Immature natural killer cell (primary cell): ENCODE measurements around the gene C4B. TPM values are rescaled to one million over a fixed set of nuclear protein-coding genes. Genes with fewer than 3 reads are reported as not detected.

Experiments used
- DNase-seq, 3 donors: peaks; one replicate each; pipeline ENCODE4 v3.0.0; 2022; ENCODE audit warnings: mixed read lengths in 1 of 3
- H3K27ac Mint-ChIP-seq, 6 donors: one replicate each; pipeline ENCODE4 v1.8.0; 2020; ENCODE audit warnings: mixed read lengths in 6 of 6, mild to moderate bottlenecking in 5 of 6, inconsistent platforms in 4 of 6, moderate library complexity in 3 of 6
- H3K27me3 Mint-ChIP-seq, 3 donors: one replicate each; pipeline ENCODE4 v1.8.0; 2020 to 2021; ENCODE audit warnings: low read depth in 3 of 3, mild to moderate bottlenecking in 3 of 3, mixed read lengths in 3 of 3, moderate library complexity in 3 of 3, inconsistent platforms in 1 of 3
- H3K36me3 Mint-ChIP-seq, 3 donors: one replicate each; pipeline ENCODE4 v1.8.0; 2020; ENCODE audit warnings: mixed read lengths in 3 of 3, inconsistent platforms in 2 of 3, mild to moderate bottlenecking in 2 of 3
- H3K4me1 Mint-ChIP-seq, 2 donors: one replicate each; pipeline ENCODE4 v1.8.0; 2020; ENCODE audit warnings: inconsistent platforms in 2 of 2, mild to moderate bottlenecking in 2 of 2, mixed read lengths in 2 of 2, moderate library complexity in 1 of 2
- H3K4me3 Mint-ChIP-seq, 5 donors: one replicate each; pipeline ENCODE4 v1.8.0; 2020; ENCODE audit warnings: mild to moderate bottlenecking in 5 of 5, mixed read lengths in 5 of 5, inconsistent platforms in 3 of 5, moderate library complexity in 3 of 5
- H3K9me3 Mint-ChIP-seq, 6 donors: one replicate each; pipeline ENCODE4 v1.8.0; 2020; ENCODE audit warnings: mild to moderate bottlenecking in 6 of 6, mixed read lengths in 6 of 6, inconsistent platforms in 4 of 6, moderate library complexity in 3 of 6
- polyA plus RNA-seq, 3 donors: library from polyadenylated mRNA; unstranded; fragments of 300-500 nt; fragmentation: Illumina TruSeq; gene quantifications; one replicate each; pipeline ENCODE4 v1.2.3, GENCODE V29; 2021

Gene C4B
- polyA plus RNA-seq, 3 donors from 2014 or later = 0.67 TPM; not detected in 2

DNA sequence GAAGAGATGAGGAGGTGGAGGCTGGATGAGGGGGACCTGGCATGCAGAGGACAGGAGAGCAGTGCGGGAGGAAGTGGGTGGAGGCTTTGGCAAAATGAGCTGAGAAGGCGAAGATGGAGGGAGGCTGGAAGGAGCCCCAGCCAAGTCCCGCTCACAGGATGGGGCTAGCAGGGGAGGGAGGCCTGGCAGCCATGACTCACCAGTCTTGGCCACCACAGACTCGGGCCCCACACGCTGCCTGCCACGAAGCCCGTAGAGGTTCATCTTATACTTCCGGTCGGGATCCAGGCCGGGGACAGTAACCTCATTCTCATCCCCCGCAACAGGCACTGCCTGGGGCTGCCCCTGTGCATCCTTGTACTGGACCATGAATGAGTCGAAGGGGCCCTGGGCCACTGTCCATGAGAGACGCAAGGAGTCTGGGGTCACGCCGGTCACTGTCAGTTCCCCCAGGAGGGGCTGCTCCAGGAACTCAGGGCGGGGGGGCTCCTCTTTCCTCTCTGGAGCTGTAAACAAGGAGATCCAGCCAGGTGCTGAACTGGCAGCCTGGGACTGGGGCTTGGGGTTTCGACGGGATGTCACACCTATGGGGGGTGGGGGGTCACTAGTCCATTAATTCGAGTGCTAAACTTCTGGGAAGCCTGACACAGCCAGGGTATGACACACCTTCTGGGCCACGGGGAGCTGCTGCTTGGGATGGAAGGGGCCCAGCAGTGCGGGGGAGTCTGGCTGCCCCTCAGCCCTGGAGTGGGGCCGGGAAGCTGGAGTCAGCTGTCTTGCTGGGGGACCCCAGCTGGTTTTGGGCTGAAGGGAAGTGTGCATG lies 66.8 kb downstream of the C4B start:
- Mint-ChIP-seq H3K9me3 (no peaks in the 10 kb centered on the region), H3K27me3 (peaks cover 2 to 8% (median 5%) of the 10 kb centered on the region in 3 donors), H3K36me3 (no peaks in the 10 kb centered on the region), H3K4me3 (no peak overlapping the region), H3K4me1 (no peaks in the 10 kb centered on the region), H3K27ac (no peak overlapping the region)
- no peak for DNase-seq

DNA sequence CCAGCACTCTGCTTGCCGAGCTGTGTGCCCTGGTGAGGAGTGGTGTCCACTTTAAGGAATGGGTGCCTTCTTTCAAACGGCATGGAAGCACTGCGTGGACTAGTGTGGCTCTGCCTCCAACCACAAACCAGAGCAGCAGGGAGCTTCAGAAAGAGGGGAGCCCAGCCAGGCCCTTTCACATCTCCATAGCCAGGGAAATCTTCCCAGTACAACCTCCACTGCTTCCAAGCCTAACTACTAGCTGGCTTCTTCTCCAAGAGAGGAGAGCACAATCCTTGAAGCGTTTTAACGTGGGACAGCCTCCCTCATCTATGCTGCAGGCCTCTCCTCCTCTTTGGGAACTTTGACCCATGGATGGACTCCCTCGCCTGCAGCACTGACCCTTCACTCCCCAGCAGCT lies 67.9 kb downstream of the C4B start:
- no peak for DNase-seq
- Mint-ChIP-seq H3K27ac (no peak overlapping the region), H3K4me3 (no peak overlapping the region), H3K9me3 (no peaks in the 10 kb centered on the region), H3K4me1 (peaks cover 0 to 2% of the 10 kb centered on the region in 2 donors), H3K27me3 (peaks cover 2 to 8% (median 8%) of the 10 kb centered on the region in 3 donors), H3K36me3 (no peaks in the 10 kb centered on the region)

- H3K27ac Mint-ChIP-seq = no peak overlapping the region
- peaks cover 2 to 8% (median 8%) of the 10 kb centered on the region in 3 donors for H3K27me3 Mint-ChIP-seq
- no peaks in the 10 kb centered on the region for H3K36me3 Mint-ChIP-seq
- H3K4me3 Mint-ChIP-seq = no peak overlapping the region
- H3K4me1 Mint-ChIP-seq = peaks cover 0 to 2% of the 10 kb centered on the region in 2 donors
- no peaks in the 10 kb centered on the region for H3K9me3 Mint-ChIP-seq
- no peak for DNase-seq
Observed at GRCh38 chr6:32082935-32083334, 68.3 kb downstream of the C4B start.

GRCh38 chr6:32083812-32084768 lies 69.5 kb downstream of the C4B start:
- Mint-ChIP-seq H3K27ac (no peak overlapping the region), H3K9me3 (no peaks in the 10 kb centered on the region), H3K27me3 (peaks cover 2 to 8% (median 8%) of the 10 kb centered on the region in 3 donors), H3K4me1 (peaks cover 0 to 2% of the 10 kb centered on the region in 2 donors), H3K4me3 (no peak overlapping the region), H3K36me3 (no peaks in the 10 kb centered on the region)
- DNase-seq = no peak

- H3K36me3 Mint-ChIP-seq = no peaks in the 10 kb centered on the region
- H3K27ac Mint-ChIP-seq = no peak overlapping the region
- H3K4me1 Mint-ChIP-seq = peaks cover 0 to 2% of the 10 kb centered on the region in 2 donors
- H3K4me3 Mint-ChIP-seq = peak overlapping the region in 1 of 5 donors; percentile 30
- no peaks in the 10 kb centered on the region for H3K9me3 Mint-ChIP-seq
- no peak for DNase-seq
- peaks cover 2 to 8% (median 7%) of the 10 kb centered on the region in 3 donors for H3K27me3 Mint-ChIP-seq
Observed at GRCh38 chr6:32084780-32085179, 70.2 kb downstream of the C4B start.

Other genes with a start within 250 kb of the C4B start
- 1 to 10 TPM in 1 of 3 donors, under 1 TPM in 2; 0.21 to 1.8 (median 0.93) TPM for gene VWA7, start 237.5 kb upstream of the C4B start, polyA plus RNA-seq
- gene VARS1, start 219.0 kb upstream of the C4B start, polyA plus RNA-seq = 10 to 100 TPM; 26.5 to 44.6 (median 28.8) TPM
- gene LSM2, start 207.8 kb upstream of the C4B start, polyA plus RNA-seq = 10 to 100 TPM; 77.7 to 97.1 (median 94.6) TPM
- gene HSPA1L, start 199.5 kb upstream of the C4B start, polyA plus RNA-seq = 1 to 10 TPM in 2 of 3 donors, under 1 TPM in 1; 0.70 to 3.8 (median 2.4) TPM
- 10 to 100 TPM in 2 of 3 donors, 1 to 10 TPM in 1; 9.7 to 81.3 (median 22.5) TPM for gene HSPA1A, start 199.3 kb upstream of the C4B start, polyA plus RNA-seq
- 1 to 10 TPM; 1.5 to 3.2 (median 1.9) TPM for gene HSPA1B, start 187.1 kb upstream of the C4B start, polyA plus RNA-seq
- gene NEU1, start 152.0 kb upstream of the C4B start, polyA plus RNA-seq = 10 to 100 TPM; 37.5 to 44.9 (median 40.5) TPM
- gene SLC44A4, start 135.8 kb upstream of the C4B start, polyA plus RNA-seq = not detected
- 10 to 100 TPM; 18.8 to 52.1 (median 21.5) TPM for gene EHMT2, start 117.1 kb upstream of the C4B start, polyA plus RNA-seq
- not detected for gene ZBTB12, start 112.7 kb upstream of the C4B start, polyA plus RNA-seq
- under 1 TPM in 1 of 3 donors, not detected in 2; 0.74 TPM for gene C2, start 87.1 kb upstream of the C4B start, polyA plus RNA-seq
- gene CFB, start 68.7 kb upstream of the C4B start, polyA plus RNA-seq = under 1 TPM in 1 of 3 donors, not detected in 2; 0.27 TPM
- 10 to 100 TPM; 73.3 to 84.6 (median 76.9) TPM for gene NELFE, start 55.8 kb upstream of the C4B start, polyA plus RNA-seq
- 10 to 100 TPM; 14.1 to 20.6 (median 19.3) TPM for gene SKIC2, start 55.6 kb upstream of the C4B start, polyA plus RNA-seq
- 10 to 100 TPM in 2 of 3 donors, 1 to 10 TPM in 1; 9.2 to 19.5 (median 17.2) TPM for gene DXO, start 42.7 kb upstream of the C4B start, polyA plus RNA-seq
- gene C4A, start 32.7 kb upstream of the C4B start, polyA plus RNA-seq = not detected
- under 1 TPM in 1 of 3 donors, not detected in 2; 0.10 TPM for gene CYP21A2, start 23.6 kb downstream of the C4B start, polyA plus RNA-seq
- not detected for gene TNXB, start 94.5 kb downstream of the C4B start, polyA plus RNA-seq
- gene ATF6B, start 113.5 kb downstream of the C4B start, polyA plus RNA-seq = 10 to 100 TPM; 19.1 to 39.6 (median 20.7) TPM
- gene FKBPL, start 115.5 kb downstream of the C4B start, polyA plus RNA-seq = 1 to 10 TPM; 2.9 to 3.5 (median 3.2) TPM
- gene PRRT1, start 137.1 kb downstream of the C4B start, polyA plus RNA-seq = not detected
- 10 to 100 TPM; 13.1 to 17.0 (median 16.0) TPM for gene PPT2, start 139.3 kb downstream of the C4B start, polyA plus RNA-seq
- not detected for gene EGFL8, start 149.8 kb downstream of the C4B start, polyA plus RNA-seq
- gene AGPAT1, start 161.3 kb downstream of the C4B start, polyA plus RNA-seq = 10 to 100 TPM; 14.9 to 24.3 (median 17.2) TPM
- 100 to 1,000 TPM; 126 to 190 (median 165) TPM for gene RNF5, start 163.6 kb downstream of the C4B start, polyA plus RNA-seq
- gene AGER, start 169.5 kb downstream of the C4B start, polyA plus RNA-seq = under 1 TPM in 2 of 3 donors, not detected in 1; 0.25 to 0.57 TPM
- gene PBX2, start 175.4 kb downstream of the C4B start, polyA plus RNA-seq = 1 to 10 TPM in 2 of 3 donors, under 1 TPM in 1; 0.31 to 2.4 (median 1.6) TPM
- 100 to 1,000 TPM in 1 of 3 donors, 10 to 100 TPM in 2; 82.2 to 123 (median 84.5) TPM for gene GPSM3, start 177.8 kb downstream of the C4B start, polyA plus RNA-seq
- gene NOTCH4, start 209.3 kb downstream of the C4B start, polyA plus RNA-seq = 1 to 10 TPM in 2 of 3 donors, under 1 TPM in 1; 0.15 to 1.4 (median 1.2) TPM